HG03139 (cell line): ENCODE measurements around the gene NRL.

Experiments
- ATAC-seq: cut with Tn5 transposase; IDR thresholded peaks from one replicate; pipeline ENCODE4 v1.9.1; 2021; ENCODE audit not compliant: unreplicated experiment

NRL gene

GRCh38 chr14:24100982-24101494 lies 13.7 kb downstream of the NRL start:
- no peak for ATAC-seq

- ATAC-seq = no peak
These were observed 14.4 kb downstream of the NRL start for GRCh38 chr14:24100197-24100981.

GRCh38 chr14:24098927-24099813 lies 15.6 kb downstream of the NRL start:
- ATAC-seq = no peak

DNA sequence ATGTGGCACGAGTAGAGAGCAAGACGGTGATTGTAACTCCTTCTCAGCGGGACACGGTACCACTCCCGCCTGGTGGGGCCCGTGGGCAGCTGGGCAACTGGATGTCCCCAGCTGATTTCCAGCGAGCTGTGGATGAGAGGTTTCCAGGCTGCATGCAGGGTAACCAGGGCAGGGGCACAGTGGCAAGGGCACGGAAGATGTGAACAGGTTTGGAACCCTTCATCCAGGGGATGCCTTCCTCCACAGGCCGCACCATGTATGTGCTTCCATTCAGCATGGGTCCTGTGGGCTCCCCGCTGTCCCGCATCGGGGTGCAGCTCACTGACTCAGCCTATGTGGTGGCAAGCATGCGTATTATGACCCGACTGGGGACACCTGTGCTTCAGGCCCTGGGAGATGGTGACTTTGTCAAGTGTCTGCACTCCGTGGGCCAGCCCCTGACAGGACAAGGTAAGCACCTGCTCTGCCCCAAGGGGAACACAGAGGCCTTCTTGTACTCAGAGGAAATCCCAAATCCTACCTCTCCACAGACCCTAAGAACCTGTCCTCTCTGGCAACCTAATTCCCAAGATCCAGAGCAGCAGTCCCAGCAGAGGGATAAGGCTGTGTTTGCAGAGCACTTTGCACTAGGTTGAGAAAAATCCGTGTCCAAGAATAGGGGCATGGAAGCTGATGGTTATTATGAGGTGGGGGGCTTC lies 16.4 kb downstream of the NRL start:
- no peak for ATAC-seq

DNA sequence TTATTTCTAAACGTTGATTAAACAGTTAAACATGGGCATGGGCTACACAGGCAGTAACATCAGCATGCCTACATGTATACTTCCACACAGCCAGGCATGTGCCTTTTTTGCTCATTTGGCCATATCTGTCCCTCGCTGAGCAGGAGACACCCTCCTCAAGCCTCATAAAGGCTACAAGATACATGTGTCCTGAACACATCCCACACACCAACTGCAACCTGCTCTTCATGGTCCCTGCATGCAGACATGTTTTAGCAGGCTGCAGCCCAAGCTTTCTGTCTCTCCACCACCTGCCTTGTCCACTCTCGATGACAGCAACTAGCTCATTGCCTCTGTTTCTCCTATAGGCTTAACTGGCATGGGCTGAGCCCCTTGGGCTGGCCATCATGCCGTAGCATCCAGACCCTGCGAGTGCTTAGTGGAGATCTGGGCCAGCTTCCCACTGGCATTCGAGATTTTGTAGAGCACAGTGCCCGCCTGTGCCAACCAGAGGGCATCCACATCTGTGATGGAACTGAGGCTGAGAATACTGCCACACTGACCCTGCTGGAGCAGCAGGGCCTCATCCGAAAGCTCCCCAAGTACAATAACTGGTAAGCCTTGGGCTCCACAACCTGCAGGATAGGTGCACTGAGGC lies 18.1 kb downstream of the NRL start:
- ATAC-seq = no peak

GRCh38 chr14:24095271-24096068 lies 19.3 kb downstream of the NRL start:
- ATAC-seq = peak; percentile 63

DNA sequence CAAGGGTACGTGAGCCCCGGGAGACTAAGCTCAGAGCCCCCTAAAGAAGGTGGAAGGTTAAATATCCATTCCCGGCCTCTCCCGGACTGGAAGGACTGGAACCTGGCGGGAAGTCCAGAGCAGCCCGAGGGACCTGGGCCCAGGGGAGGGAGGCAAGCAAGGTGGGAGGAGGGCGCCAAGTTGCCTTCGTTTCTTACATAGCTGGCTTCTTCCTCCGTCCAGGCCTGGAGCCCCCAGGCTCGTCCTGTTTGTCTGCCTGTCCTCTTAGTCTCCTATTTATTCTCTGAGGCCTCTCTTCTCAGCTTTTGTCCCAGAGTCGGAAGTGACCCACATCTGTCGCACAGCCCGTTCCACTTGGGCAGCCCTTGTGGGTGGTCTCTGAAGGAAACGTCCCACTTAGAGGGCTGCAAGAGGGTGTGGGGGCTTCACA lies 19.9 kb downstream of the NRL start:
- no peak for ATAC-seq

DNA sequence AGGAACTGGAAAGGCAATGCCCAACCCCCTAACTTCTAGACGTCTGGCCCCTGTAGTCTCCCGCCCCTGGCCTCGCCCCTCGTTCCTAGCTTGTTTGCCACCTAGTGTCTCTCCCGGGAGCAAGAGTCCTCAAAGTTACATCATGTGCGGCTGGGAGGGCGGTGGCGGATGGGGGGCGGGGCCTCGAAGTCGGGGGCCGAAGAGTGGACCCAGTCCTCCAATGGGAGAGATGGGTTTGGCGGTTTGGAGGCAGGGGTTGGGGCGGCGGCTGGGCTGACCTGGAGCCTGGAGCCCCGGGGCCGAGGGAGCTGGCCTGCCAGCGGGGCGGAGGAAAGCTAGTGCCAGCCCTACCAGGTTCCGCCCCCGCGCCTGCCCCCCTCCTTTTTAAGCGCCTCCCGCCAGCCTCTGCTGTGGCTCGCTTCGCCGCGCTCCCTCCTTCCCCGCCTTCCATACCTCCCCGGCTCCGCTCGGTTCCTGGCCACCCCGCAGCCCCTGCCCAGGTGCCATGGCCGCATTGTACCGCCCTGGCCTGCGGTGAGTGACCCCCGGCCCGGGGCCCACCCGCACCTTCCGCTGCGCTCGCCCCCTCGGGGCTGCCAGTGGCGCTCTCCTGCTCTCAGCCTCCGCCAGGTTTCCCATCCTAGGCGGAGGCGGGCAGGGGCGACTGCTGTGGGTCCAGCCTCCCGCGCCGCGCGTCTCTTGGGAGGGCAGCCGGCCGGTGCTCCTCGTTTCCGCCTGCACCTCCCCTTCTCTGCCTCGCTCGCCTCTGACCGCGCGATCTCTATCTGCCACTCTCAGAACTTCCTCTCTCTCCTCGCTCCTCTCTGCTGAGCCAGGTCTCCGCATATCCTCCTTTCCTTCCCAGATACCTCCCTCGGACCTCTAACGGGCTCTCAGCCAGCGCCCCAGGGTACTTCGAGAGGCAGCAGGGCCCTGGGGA lies 20.6 kb downstream of the NRL start, which contains the start of gene PCK2:
Gene PCK2, plus strand, starts transcription at position 411 of the 940 bp plus-strand sequence. Its CDS starts 95 bp downstream, at position 506.
- ATAC-seq = peak; percentile 39

- ATAC-seq = no peak
These were observed 21.4 kb downstream of the NRL start for GRCh38 chr14:24093207-24093900.

GRCh38 chr14:24092505-24093206 lies 22.1 kb downstream of the NRL start:
- ATAC-seq = no peak

DNA sequence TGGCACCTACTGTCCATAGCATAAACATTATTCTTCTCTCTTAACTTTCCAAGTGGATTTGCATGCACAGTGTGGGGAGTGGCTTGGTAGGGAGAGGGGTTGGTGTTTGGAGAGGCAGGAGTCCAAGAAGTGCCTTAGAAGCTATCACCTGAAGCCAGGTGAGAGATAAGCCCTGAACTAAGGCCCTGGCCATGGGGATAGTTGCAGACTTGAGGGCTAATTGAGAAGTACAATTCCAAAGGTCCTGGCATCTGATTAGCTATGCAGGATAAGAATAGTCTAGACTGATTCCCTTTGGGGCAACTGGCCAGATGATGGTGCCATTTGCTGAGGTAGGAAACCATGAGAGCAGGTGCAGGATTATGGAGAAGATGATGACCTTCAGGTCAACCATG lies 22.6 kb downstream of the NRL start:
- no peak for ATAC-seq

DNA sequence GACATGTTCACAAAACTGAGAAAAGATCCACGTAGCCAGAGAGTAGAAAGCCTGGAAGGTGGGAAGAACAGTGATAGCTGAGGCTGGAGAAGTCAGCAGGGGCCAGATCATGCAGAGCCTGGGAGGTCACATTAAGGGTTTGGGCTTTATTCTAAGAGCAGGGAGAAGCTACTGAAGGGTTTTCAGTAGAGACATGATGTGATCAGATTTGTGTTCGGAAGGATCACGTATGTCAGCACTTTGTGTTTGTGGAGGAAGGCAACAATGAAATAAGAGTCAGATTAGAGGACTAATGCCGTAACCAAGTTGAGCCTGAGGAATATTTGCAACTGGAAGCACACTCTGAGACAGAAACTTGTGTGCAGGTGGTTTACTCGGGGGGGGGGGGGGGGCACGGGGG lies 24.9 kb downstream of the NRL start:
- no peak for ATAC-seq

DNA sequence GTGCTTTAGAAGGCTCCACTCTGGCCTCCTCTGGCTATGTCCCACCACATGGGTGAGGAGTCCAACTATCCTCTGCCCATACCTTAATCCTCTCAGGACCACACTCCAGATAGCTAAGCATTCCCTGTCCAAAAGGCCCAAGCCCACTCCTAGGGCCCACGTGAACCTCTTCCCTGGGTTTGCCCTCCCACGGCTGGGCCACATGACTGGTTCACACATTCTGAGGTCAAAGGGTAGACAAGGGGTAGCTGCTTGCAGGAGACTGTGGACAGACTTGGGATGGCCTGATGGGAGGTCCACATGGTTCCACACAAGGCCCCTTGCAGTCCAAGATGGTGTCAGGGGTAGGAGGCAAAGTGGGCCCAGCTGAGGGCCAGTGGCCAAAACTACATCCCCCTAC lies 26.7 kb downstream of the NRL start:
- no peak for ATAC-seq

GRCh38 chr14:24087004-24087403 lies 27.7 kb downstream of the NRL start:
- no peak for ATAC-seq

GRCh38 chr14:24086193-24086955 lies 28.4 kb downstream of the NRL start:
- ATAC-seq = no peak

GRCh38 chr14:24085215-24085614 lies 29.5 kb downstream of the NRL start:
- no peak for ATAC-seq

DNA sequence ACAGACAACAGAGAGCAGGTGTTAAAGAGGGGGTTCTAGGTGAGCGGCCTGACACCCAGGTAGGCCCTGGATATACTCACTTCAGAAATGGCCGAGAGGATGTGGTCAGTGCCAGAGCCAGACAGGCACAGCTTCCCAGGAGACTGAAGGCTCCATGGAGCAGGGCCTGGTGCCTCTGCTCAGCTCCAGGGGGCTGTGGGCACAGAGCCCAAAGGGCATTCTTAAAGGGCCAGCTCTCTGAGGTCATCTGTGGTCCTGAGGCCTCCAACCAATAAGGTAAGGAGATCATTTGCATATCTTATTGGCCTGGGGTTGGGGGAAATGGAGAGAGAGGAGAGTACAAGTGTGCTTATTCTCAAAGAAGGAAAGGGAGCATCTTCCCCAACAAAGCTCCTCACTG lies 30.3 kb downstream of the NRL start:
- ATAC-seq = no peak
